ENCODE measurements around the gene AFF1.
A peak's percentile ranks its signal among the peaks of the same experiment; 100 is the strongest.
"Not testable (repeated sequence)": the region's sequence is repeated elsewhere in the genome, so short reads cannot be mapped to it uniquely, and the experiment has no call there.

Gene AFF1

GRCh38 chr4:87133183-87133582 lies 198.4 kb downstream of the AFF1 start:
- no peak for FAIRE-seq
- no peak for DNase-seq (ENCODE audit: insufficient read length, low spot score)
- no peak for TF ChIP-seq POLR2A (IDR thresholded peaks at IDR 0.05; ENCODE audit: low read depth, low read length)

- no peak for TF ChIP-seq POLR2A (IDR thresholded peaks at IDR 0.05; ENCODE audit: low read depth, low read length)
- DNase-seq (ENCODE audit: insufficient read length, low spot score): no peak
- no peak for FAIRE-seq
These were observed 199.3 kb downstream of the AFF1 start for GRCh38 chr4:87134122-87134521.

GRCh38 chr4:87141428-87141827 lies 206.6 kb downstream of the AFF1 start:
- FAIRE-seq: no peak
- no peak for TF ChIP-seq POLR2A (IDR thresholded peaks at IDR 0.05; ENCODE audit: low read depth, low read length)
- DNase-seq (ENCODE audit: insufficient read length, low spot score): no peak

GRCh38 chr4:87144356-87144755 lies 209.5 kb downstream of the AFF1 start:
- no peak for FAIRE-seq
- DNase-seq (ENCODE audit: insufficient read length, low spot score): no peak
- no peak for TF ChIP-seq POLR2A (IDR thresholded peaks at IDR 0.05; ENCODE audit: low read depth, low read length)

- DNase-seq (ENCODE audit: insufficient read length, low spot score); FAIRE-seq: not testable (repeated sequence)
These were observed 211.1 kb downstream of the AFF1 start for GRCh38 chr4:87145934-87146333.

- FAIRE-seq (no peak), DNase-seq (ENCODE audit: insufficient read length, low spot score) (no peak)
- no peak for TF ChIP-seq POLR2A (IDR thresholded peaks at IDR 0.05; ENCODE audit: low read depth, low read length)
These were observed 212.3 kb downstream of the AFF1 start for GRCh38 chr4:87147116-87147515.

- no peak for TF ChIP-seq POLR2A (IDR thresholded peaks at IDR 0.05; ENCODE audit: low read depth, low read length)
- DNase-seq (ENCODE audit: insufficient read length, low spot score) (peak; percentile 5), FAIRE-seq (peak; percentile 82)
These were observed 215.9 kb downstream of the AFF1 start for GRCh38 chr4:87150498-87151261.

GRCh38 chr4:87151730-87152129 lies 216.9 kb downstream of the AFF1 start:
- FAIRE-seq: no peak
- TF ChIP-seq POLR2A (IDR thresholded peaks at IDR 0.05; ENCODE audit: low read depth, low read length): no peak

GRCh38 chr4:87152310-87153041 lies 217.7 kb downstream of the AFF1 start:
- no peak for FAIRE-seq
- no peak for TF ChIP-seq POLR2A (IDR thresholded peaks at IDR 0.05; ENCODE audit: low read depth, low read length)

More at GRCh38 chr4:87151730-87152129, 216.9 kb downstream of the AFF1 start:
- DNase-seq (ENCODE audit: insufficient read length, low spot score): no peak

GRCh38 chr4:87153078-87153870 lies 218.5 kb downstream of the AFF1 start:
- FAIRE-seq (no peak), DNase-seq (ENCODE audit: insufficient read length, low spot score) (no peak)
- TF ChIP-seq POLR2A (IDR thresholded peaks at IDR 0.05; ENCODE audit: low read depth, low read length): no peak

More at GRCh38 chr4:87152310-87153041, 217.7 kb downstream of the AFF1 start:
- no peak for DNase-seq (ENCODE audit: insufficient read length, low spot score)

GRCh38 chr4:87165892-87166291 lies 231.1 kb downstream of the AFF1 start:
- FAIRE-seq (no peak), DNase-seq (ENCODE audit: insufficient read length, low spot score) (no peak)
- no peak for TF ChIP-seq POLR2A (IDR thresholded peaks at IDR 0.05; ENCODE audit: low read depth, low read length)

GRCh38 chr4:87166296-87166854 lies 231.6 kb downstream of the AFF1 start:
- DNase-seq (ENCODE audit: insufficient read length, low spot score): no peak
- TF ChIP-seq POLR2A (IDR thresholded peaks at IDR 0.05; ENCODE audit: low read depth, low read length): no peak
- no peak for FAIRE-seq

GRCh38 chr4:87171944-87172343 lies 237.1 kb downstream of the AFF1 start:
- DNase-seq (ENCODE audit: insufficient read length, low spot score) (no peak), FAIRE-seq (no peak)
- TF ChIP-seq POLR2A (IDR thresholded peaks at IDR 0.05; ENCODE audit: low read depth, low read length): no peak

GRCh38 chr4:87174672-87175071 lies 239.9 kb downstream of the AFF1 start:
- DNase-seq (ENCODE audit: insufficient read length, low spot score) (no peak), FAIRE-seq (no peak)
- no peak for TF ChIP-seq POLR2A (IDR thresholded peaks at IDR 0.05; ENCODE audit: low read depth, low read length)

Measured in H54 (cell line).